PC-9 (cell line): ENCODE results near the gene UBR4. TPM values are rescaled to one million over a fixed set of nuclear protein-coding genes. Genes with fewer than 3 reads are reported as not detected.

ENCODE experiments used
- BruUV-seq: library from RNA; stranded (reverse); fragments of 400-500 nt; replicated peaks from 2 replicates; lab custom pipeline; 2021; lab: Mats Ljungman, UMichigan
- CTCF ChIA-PET: fragments of 300-600 bp; sonication (Branson Sonifier 250); formaldehyde crosslinking; loops from one replicate; lab custom pipeline; 2022; ENCODE audit warnings: antibody characterized with exemption; lab: Charles Lee
- POLR2A ChIA-PET: fragments of 300-600 bp; sonication (Branson Sonifier 250); formaldehyde crosslinking; loops from one replicate; lab custom pipeline; 2022; ENCODE audit warnings: antibody characterized with exemption; ENCODE audit not compliant: unreplicated experiment; lab: Charles Lee
- DNase-seq, 2 experiments: peaks; one replicate each; pipeline versions ENCODE4 v3.0.0 to v3.0.0-alpha.2; 2015 to 2022; ENCODE audit warnings: mixed read lengths in 1 of 2
- H2AFZ ChIP-seq: fragments of 200-600 bp; sonication (generic); 2 replicates; pipeline ENCODE4 v1.8.1; 2017; ENCODE audit warnings: antibody characterized with exemption
- H3F3A ChIP-seq: fragments of 200-600 bp; sonication (generic); 2 replicates; pipeline ENCODE4 v1.8.1; 2017; ENCODE audit warnings: antibody characterized with exemption, mild to moderate bottlenecking, low read depth; ENCODE audit not compliant: insufficient read depth
- H3K27ac ChIP-seq: fragments of 200-600 bp; sonication (generic); 2 replicates; pipeline ENCODE4 v1.6.1; 2016; ENCODE audit warnings: mixed run types
- H3K27me3 ChIP-seq: fragments of 200-600 bp; sonication (generic); 2 replicates; pipeline ENCODE4 v1.6.1; 2016; ENCODE audit warnings: low read depth, mixed run types; ENCODE audit not compliant: insufficient read depth
- H3K36me3 ChIP-seq: fragments of 200-600 bp; sonication (generic); 2 replicates; pipeline ENCODE4 v1.6.1; 2016; ENCODE audit warnings: low read depth, mixed run types
- H3K4me1 ChIP-seq: fragments of 200-600 bp; sonication (generic); replicated peaks from 2 replicates; pipeline ENCODE4 v1.6.1; 2016; ENCODE audit warnings: mixed run types; ENCODE audit not compliant: insufficient read depth
- H3K4me2 ChIP-seq: fragments of 200-600 bp; sonication (generic); 2 replicates; pipeline ENCODE4 v1.6.1; 2017; ENCODE audit warnings: mixed run types
- H3K4me3 ChIP-seq: fragments of 200-600 bp; sonication (generic); 2 replicates; pipeline ENCODE4 v1.6.1; 2016; ENCODE audit warnings: mixed run types
- H3K79me2 ChIP-seq: fragments of 200-600 bp; sonication (generic); 2 replicates; pipeline ENCODE4 v1.6.1; 2017; ENCODE audit warnings: low read depth, mixed run types
- H3K9me2 ChIP-seq: fragments of 200-600 bp; sonication (generic); 2 replicates; pipeline ENCODE4 v1.8.1; 2017; ENCODE audit warnings: mild to moderate bottlenecking; ENCODE audit not compliant: insufficient read depth
- H3K9me3 ChIP-seq: fragments of 200-600 bp; sonication (generic); 2 replicates; pipeline ENCODE4 v1.8.1; 2016; ENCODE audit warnings: low read depth; ENCODE audit not compliant: insufficient read depth
- H4K20me1 ChIP-seq: fragments of 200-600 bp; sonication (generic); 2 replicates; pipeline ENCODE4 v1.8.1; 2017; ENCODE audit not compliant: insufficient read depth
- EZH2 ChIP-seq: fragments of 200-600 bp; sonication (generic); IDR thresholded peaks from 2 replicates; pipeline ENCODE4 v1.8.0; 2017; ENCODE audit warnings: antibody characterized with exemption, low read depth
- intact Hi-C: fragments of 100-400 bp; cut with micrococcal nuclease; formaldehyde crosslinking; loops from one replicate; pipeline ENCODE4 v1.10.0; 2022; ENCODE audit not compliant: unreplicated experiment
- total RNA-seq: library from RNA; stranded (reverse); gene quantifications from 2 replicates; pipeline ENCODE4 v1.2.3, GENCODE V29; 2021
- TF ChIP-seq, protein P1 (sequence below): fragments of 200-600 bp; sonication (generic); conservative IDR thresholded peaks from 2 replicates; pipeline ENCODE4 v1.6.1; 2017; ENCODE audit warnings: mixed run types, antibody characterized with exemption, mild to moderate bottlenecking, moderate library complexity

The UBR4 gene
- total RNA-seq, 1 experiment from 2014 or later, result 117 TPM

DNA sequence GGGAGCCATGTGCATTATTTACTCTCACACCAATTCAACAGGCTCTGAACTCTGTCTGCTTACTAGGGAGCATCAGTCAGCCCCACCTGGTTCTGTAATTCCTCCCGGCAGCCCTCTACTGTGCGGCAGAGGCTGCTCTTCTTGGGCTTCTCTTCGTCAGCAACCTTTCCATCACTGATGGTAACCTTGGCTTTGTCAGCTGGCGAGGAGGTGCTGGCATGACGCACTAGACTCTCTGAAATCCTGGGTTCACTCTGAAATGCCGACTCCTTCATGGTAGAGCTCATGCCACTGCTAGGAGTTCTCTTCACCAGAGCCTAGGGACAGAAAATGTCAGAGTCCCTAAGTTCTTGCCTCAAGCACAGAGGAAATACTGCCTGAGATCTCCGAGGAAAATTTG, 49.2 kb downstream of the UBR4 start:
- no peaks in the 10 kb centered on the region for H3K79me2 ChIP-seq
- no peak for DNase-seq
- intact Hi-C loops, result no loop called here
- H2AFZ ChIP-seq, result no peak overlapping the region
- no peaks in the 10 kb centered on the region for H3K9me2 ChIP-seq
- peaks cover 13% of the 10 kb centered on the region for H3F3A ChIP-seq
- no peaks in the 10 kb centered on the region for H4K20me1 ChIP-seq
- peaks cover 21% of the 10 kb centered on the region for H3K4me1 ChIP-seq
- H3K27me3 ChIP-seq, result no peaks in the 10 kb centered on the region
- no peak overlapping the region for H3K4me3 ChIP-seq
- ChIA-PET POLR2A (no interaction called here), CTCF (interaction anchor here (0.6 kb wide), 1 partner anchor 23 kb away, joined by 3 read pairs; no protein-coding TSS in a partner anchor)
- TF ChIP-seq EZH2, result no peak
- TF ChIP-seq, protein P1, sequence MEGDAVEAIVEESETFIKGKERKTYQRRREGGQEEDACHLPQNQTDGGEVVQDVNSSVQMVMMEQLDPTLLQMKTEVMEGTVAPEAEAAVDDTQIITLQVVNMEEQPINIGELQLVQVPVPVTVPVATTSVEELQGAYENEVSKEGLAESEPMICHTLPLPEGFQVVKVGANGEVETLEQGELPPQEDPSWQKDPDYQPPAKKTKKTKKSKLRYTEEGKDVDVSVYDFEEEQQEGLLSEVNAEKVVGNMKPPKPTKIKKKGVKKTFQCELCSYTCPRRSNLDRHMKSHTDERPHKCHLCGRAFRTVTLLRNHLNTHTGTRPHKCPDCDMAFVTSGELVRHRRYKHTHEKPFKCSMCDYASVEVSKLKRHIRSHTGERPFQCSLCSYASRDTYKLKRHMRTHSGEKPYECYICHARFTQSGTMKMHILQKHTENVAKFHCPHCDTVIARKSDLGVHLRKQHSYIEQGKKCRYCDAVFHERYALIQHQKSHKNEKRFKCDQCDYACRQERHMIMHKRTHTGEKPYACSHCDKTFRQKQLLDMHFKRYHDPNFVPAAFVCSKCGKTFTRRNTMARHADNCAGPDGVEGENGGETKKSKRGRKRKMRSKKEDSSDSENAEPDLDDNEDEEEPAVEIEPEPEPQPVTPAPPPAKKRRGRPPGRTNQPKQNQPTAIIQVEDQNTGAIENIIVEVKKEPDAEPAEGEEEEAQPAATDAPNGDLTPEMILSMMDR, result no peak
- no peaks in the 10 kb centered on the region for H3K9me3 ChIP-seq
- H3K4me2 ChIP-seq, result no peak overlapping the region
- BruUV-seq, result no TSS peak
- H3K27ac ChIP-seq, result no peak overlapping the region
- peaks cover 18% of the 10 kb centered on the region for H3K36me3 ChIP-seq

DNA sequence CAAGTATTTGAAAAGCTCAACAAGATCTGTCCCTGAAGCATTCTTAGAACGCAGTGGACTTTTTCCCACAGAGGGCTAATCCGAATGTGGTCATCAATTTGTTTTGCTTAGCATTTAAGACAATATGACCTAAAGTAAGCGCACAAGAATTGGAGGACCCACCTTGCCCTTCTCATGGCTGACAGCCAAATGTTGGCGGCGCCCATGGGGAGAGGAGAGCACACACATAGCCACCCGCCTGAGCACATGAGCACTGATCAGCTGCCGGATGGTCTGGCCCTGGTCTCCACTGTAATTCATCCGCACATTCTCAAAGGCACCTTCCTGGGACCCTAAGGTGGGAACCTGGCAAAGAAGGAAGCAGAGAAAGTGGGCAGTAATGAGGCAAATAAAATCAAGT, 52.4 kb downstream of the UBR4 start:
- H3K4me3 ChIP-seq, result no peak overlapping the region
- DNase-seq, result no peak
- no peaks in the 10 kb centered on the region for H3K79me2 ChIP-seq
- peaks cover 21% of the 10 kb centered on the region for H3K4me1 ChIP-seq
- no peaks in the 10 kb centered on the region for H3K27me3 ChIP-seq
- ChIA-PET POLR2A (interaction anchor here (0.7 kb wide), 2 partner anchors 9 to 201 kb away, joined by 3 to 5 read pairs; partner anchors contain the start of gene IFFO2), CTCF (no interaction called here)
- H3K27ac ChIP-seq, result peak overlapping the region; percentile 48; the same call in 1 of the 2 replicates
- peaks cover 30% of the 10 kb centered on the region for H3K36me3 ChIP-seq
- intact Hi-C loops, result loop anchor here (5.0 kb wide), 1 partner anchor 35 kb away; no protein-coding TSS in a partner anchor
- TF ChIP-seq EZH2, result no peak
- TF ChIP-seq, protein P1, result no peak
- H4K20me1 ChIP-seq, result no peaks in the 10 kb centered on the region
- H3F3A ChIP-seq, result peaks cover 13% of the 10 kb centered on the region
- BruUV-seq, result no TSS peak
- no peaks in the 10 kb centered on the region for H3K9me3 ChIP-seq
- H3K9me2 ChIP-seq, result no peaks in the 10 kb centered on the region
- no peak overlapping the region for H2AFZ ChIP-seq
- H3K4me2 ChIP-seq, result 0 out of 2 replicates have a peak overlapping the region, but pooled peaks have one; percentile 55

- ChIA-PET CTCF (no interaction called here), POLR2A (no interaction called here)
- no peak overlapping the region for H2AFZ ChIP-seq
- peaks cover 30% of the 10 kb centered on the region for H3K36me3 ChIP-seq
- intact Hi-C loops, result loop anchor here (5.0 kb wide), 1 partner anchor 36 kb away; no protein-coding TSS in a partner anchor
- H3K27me3 ChIP-seq, result no peaks in the 10 kb centered on the region
- no peaks in the 10 kb centered on the region for H3K9me3 ChIP-seq
- TF ChIP-seq, protein P1, result no peak
- no peak for TF ChIP-seq EZH2
- H3K4me3 ChIP-seq, result no peak overlapping the region
- peaks cover 21% of the 10 kb centered on the region for H3K4me1 ChIP-seq
- peaks cover 13% of the 10 kb centered on the region for H3F3A ChIP-seq
- no peaks in the 10 kb centered on the region for H4K20me1 ChIP-seq
- BruUV-seq, result no TSS peak
- DNase-seq, result peak; percentile 33 to 82
- H3K27ac ChIP-seq, result peak overlapping the region; percentile 50
- no peaks in the 10 kb centered on the region for H3K9me2 ChIP-seq
- peak overlapping the region; percentile 55; the same call in 1 of the 2 replicates for H3K4me2 ChIP-seq
- H3K79me2 ChIP-seq, result no peaks in the 10 kb centered on the region
Observed at GRCh38 chr1:19156676-19157075, 53.4 kb downstream of the UBR4 start.
